Epithelial cell of esophagus (primary cell): Measurements from ENCODE around the gene PREX1.
"Not testable (repeated sequence)": the region's sequence is repeated elsewhere in the genome, so short reads cannot be mapped to it uniquely, and the experiment has no call there.

Source experiments
- DNase-seq: peaks from one replicate; pipeline ENCODE4 v3.0.0; 2010; ENCODE audit warnings: low read depth
- H3K4me3 ChIP-seq: 2 replicates; pipeline ENCODE4 v1.5.1; 2011; ENCODE audit warnings: mild to moderate bottlenecking, low read length, control low read depth
- CTCF ChIP-seq: IDR thresholded peaks from 2 replicates; pipeline ENCODE4 v1.5.1; 2011; ENCODE audit warnings: low read depth, mild to moderate bottlenecking, low read length, control low read depth, inconsistent platforms; ENCODE audit not compliant: insufficient read depth; ENCODE audit errors: missing control alignments

Gene PREX1

GRCh38 chr20:48776306-48776705 is 51.5 kb downstream of the PREX1 start:
- H3K4me3 ChIP-seq, result no peak overlapping the region
- TF ChIP-seq CTCF, result no peak
- DNase-seq, result no peak

- DNase-seq, H3K4me3 ChIP-seq: not testable (repeated sequence)
These were observed 52.3 kb downstream of the PREX1 start for GRCh38 chr20:48775545-48775944.

- TF ChIP-seq CTCF, result no peak
- no peak for DNase-seq
- no peak overlapping the region for H3K4me3 ChIP-seq
These were observed 53.1 kb downstream of the PREX1 start for GRCh38 chr20:48774696-48775095.

- DNase-seq, result no peak
- no peak for TF ChIP-seq CTCF
- no peak overlapping the region for H3K4me3 ChIP-seq
These were observed 53.9 kb downstream of the PREX1 start for GRCh38 chr20:48773837-48774418.

GRCh38 chr20:48772183-48772976 is 55.4 kb downstream of the PREX1 start:
- H3K4me3 ChIP-seq, result no peak overlapping the region
- no peak for TF ChIP-seq CTCF
- no peak for DNase-seq

GRCh38 chr20:48771542-48771941 is 56.3 kb downstream of the PREX1 start:
- H3K4me3 ChIP-seq, result no peak overlapping the region
- DNase-seq, result no peak
- TF ChIP-seq CTCF, result no peak

GRCh38 chr20:48770700-48771442 is 56.9 kb downstream of the PREX1 start:
- no peak for DNase-seq
- H3K4me3 ChIP-seq, result no peak overlapping the region
- no peak for TF ChIP-seq CTCF
